Camera-type eye (tissue), 1 donor: ENCODE results near the gene FYB2. TPM values are rescaled to one million over a fixed set of nuclear protein-coding genes. Genes with fewer than 3 reads are reported as not detected.

ENCODE experiments used
- total RNA-seq: library from RNA; depleted of rRNA; stranded (reverse); fragments of >200 nt; gene quantifications from one replicate; pipeline ENCODE4 v1.2.3, GENCODE V29; 2014

The FYB2 gene
- total RNA-seq: 11.4 TPM

GRCh38 chr1:56819387-56819899 is at the start of gene FYB2:
Gene FYB2, minus strand, starts transcription at chr1:56819404. Its CDS starts 114 bp downstream, at chr1:56819290.

GRCh38 chr1:56854521-56855099 is 35.4 kb upstream of the FYB2 start, which contains the start of gene C8A:
Gene C8A, plus strand, starts transcription at chr1:56854797. Its CDS starts 105 bp downstream, at chr1:56854902.

Other genes starting within 250 kb of the FYB2 start
- 132 TPM for gene PLPP3, start 239.8 kb downstream of the FYB2 start, total RNA-seq
- gene PRKAA2, start 174.1 kb downstream of the FYB2 start, total RNA-seq: 32.7 TPM
- not detected for gene C8A, start 35.4 kb upstream of the FYB2 start, total RNA-seq
- gene C8B, start 146.6 kb upstream of the FYB2 start, total RNA-seq: not detected